T-helper 17 cell (primary cell): ENCODE measurements around the gene HOXA3. TPM values are rescaled to one million over a fixed set of nuclear protein-coding genes. Genes with fewer than 3 reads are reported as not detected.
A peak's percentile ranks its signal among the peaks of the same experiment; 100 is the strongest.

Experiments
- ATAC-seq: fragments of 150-1000 bp; cut with Tn5 transposase; 2 replicates; pipeline ENCODE4 v1.10.0; 2021; ENCODE audit warnings: mild to moderate bottlenecking, moderate library complexity
- DNase-seq, 3 donors: peaks; one replicate each; pipeline versions ENCODE4 v3.0.0 to v3.0.0-alpha.2; 2020 to 2021
- H3K9me3 ChIP-seq: one replicate; pipeline ENCODE4 v1.7.0; 2013; ENCODE audit warnings: low read length, mild to moderate bottlenecking; ENCODE audit not compliant: control insufficient read depth, poor library complexity, severe bottlenecking
- H3K27ac Mint-ChIP-seq: one replicate; pipeline ENCODE4 v1.8.0; 2022; ENCODE audit warnings: mild to moderate bottlenecking, moderate library complexity, mixed read lengths
- H3K27me3 Mint-ChIP-seq: one replicate; pipeline ENCODE4 v1.8.0; 2022; ENCODE audit warnings: mixed read lengths
- H3K36me3 Mint-ChIP-seq: one replicate; pipeline ENCODE4 v1.8.0; 2022; ENCODE audit warnings: low read depth, mixed read lengths
- H3K4me1 Mint-ChIP-seq: one replicate; pipeline ENCODE4 v1.8.0; 2022; ENCODE audit warnings: mild to moderate bottlenecking, mixed read lengths
- H3K4me3 Mint-ChIP-seq: one replicate; pipeline ENCODE4 v1.8.0; 2022; ENCODE audit warnings: mild to moderate bottlenecking, moderate library complexity, mixed read lengths
- total RNA-seq, 4 donors: library from RNA in 2 of 4; stranded (reverse) in 2 of 4; gene quantifications; one replicate each; pipeline ENCODE4 v1.2.3 and lab custom pipeline; 2022 to 2026

The HOXA3 gene
- total RNA-seq, 2 donors from 2014 or later, result not detected

DNA sequence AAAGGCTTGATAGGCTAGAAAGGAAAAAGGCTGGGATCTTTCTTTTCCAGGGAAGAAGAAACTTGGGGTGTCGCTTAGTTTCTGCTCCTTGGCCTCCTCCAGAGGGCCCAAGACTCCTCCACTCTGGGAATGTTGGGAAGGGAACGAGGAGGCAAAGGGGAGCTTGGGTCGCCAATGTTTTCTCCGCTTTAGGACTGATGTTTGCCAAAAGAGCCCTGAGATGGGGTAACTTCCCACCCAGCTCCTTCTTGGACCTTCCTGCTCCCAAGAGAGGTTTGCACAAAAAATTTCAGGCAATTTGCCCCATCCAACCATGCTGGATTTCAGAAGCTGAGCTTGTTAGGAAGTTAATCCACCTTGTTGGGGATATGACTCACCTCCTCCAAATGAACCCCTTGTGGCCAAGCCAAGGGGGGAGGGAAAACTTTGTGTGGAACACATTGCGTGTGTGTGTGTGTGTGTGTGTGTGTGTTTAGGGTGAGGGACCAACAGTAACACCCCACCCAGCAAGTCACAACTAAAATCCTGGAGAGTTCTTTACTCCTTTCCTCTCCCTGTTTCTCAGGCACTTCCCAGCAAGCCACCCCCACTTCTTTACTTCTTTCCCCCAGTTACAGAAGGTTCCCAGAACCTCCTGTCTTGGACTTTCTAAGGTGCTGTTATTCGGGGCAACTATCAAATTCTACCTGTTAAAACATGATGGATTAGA lies 41.2 kb downstream of the HOXA3 start:
- ATAC-seq (no peak), DNase-seq (no peak)
- H3K27me3 Mint-ChIP-seq, result peaks cover 9% of the 10 kb centered on the region
- H3K4me1 Mint-ChIP-seq, result no peaks in the 10 kb centered on the region
- H3K4me3 Mint-ChIP-seq, result no peak overlapping the region
- no peaks in the 10 kb centered on the region for H3K9me3 ChIP-seq
- no peaks in the 10 kb centered on the region for H3K36me3 Mint-ChIP-seq
- H3K27ac Mint-ChIP-seq, result no peak overlapping the region

DNA sequence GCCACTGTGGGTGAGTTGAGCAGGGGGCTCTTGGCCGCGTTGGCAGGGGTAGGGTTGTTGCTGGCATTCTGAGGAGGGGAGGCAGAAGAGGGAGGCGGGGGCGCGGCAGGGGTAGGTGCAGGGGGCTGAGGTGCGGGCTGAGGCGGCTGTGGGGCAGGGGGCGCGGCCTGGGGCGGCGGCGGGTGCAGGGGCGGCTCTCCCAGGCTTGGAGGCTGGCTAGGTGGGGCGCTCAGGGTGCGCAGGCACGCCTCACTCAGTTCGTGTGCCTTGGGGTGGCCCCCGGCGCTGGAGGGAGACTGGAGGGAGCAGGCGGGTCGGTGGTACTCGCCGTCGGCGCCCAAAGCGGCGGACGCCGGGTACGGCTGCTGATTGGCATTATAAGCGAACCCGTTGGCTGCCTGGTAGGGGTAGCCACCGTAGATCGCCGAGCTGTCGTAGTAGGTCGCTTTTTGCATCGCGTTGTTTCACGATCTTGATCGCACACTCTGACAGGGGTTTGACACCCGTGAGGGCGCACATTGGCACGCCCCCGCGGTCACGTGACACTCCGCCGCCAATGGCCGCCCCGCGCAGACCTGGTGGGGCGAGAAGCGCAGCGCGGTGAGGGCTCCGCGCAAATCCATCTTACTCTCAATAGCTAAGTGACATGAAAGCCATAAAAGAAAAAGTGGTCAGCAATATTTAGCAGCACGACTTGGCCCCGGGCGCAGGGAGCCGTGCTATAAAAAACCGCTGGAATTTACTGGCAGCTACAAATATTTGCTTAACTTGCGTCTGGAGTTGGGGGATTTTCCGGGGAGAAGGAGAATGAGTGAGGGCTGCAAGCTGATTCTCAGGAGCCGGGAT lies 42.0 kb downstream of the HOXA3 start:
- H3K9me3 ChIP-seq, result no peaks in the 10 kb centered on the region
- DNase-seq (no peak), ATAC-seq (no peak)
- peaks cover 11% of the 10 kb centered on the region for H3K27me3 Mint-ChIP-seq
- no peak overlapping the region for H3K4me3 Mint-ChIP-seq
- no peak overlapping the region for H3K27ac Mint-ChIP-seq
- no peaks in the 10 kb centered on the region for H3K36me3 Mint-ChIP-seq
- no peaks in the 10 kb centered on the region for H3K4me1 Mint-ChIP-seq

DNA sequence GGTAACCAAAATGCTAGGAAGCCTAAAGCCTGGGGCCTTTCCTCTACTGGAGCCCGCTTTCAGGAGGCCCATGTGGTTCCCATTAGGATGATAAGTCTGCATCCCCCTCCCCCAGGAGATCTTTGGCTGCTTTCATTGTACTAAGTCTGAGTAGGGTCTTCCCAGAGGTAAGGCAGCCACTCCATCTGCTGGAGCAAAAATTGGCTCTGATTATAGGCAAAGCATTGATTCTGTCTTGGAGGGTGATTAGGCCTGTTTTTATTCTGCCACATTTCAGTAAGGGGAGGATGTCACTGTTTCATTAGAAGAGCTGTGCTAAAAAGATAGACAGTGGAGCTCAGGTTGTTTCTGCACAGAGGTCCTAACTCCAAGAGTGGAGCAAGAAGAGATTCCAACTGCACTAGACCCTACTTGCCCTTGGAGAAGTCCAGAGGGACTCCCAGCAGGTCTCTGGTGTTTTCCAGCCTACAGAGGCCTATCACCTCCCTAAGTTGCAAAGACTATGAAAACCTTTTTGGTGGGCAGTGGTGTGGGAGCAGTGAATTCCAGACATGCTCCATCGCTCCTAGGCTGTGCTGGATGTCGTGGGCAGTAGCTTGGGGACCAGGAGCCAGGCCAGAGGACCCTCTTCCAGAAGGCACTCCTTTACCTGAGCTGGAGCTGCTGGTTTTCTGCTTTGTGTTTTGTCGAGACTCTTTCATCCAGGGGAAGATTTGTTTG lies 42.8 kb downstream of the HOXA3 start:
- no peak for ATAC-seq
- Mint-ChIP-seq H3K4me1 (no peaks in the 10 kb centered on the region), H3K27me3 (peaks cover 13% of the 10 kb centered on the region), H3K4me3 (peak overlapping the region; percentile 15), H3K36me3 (no peaks in the 10 kb centered on the region), H3K27ac (no peak overlapping the region)
- H3K9me3 ChIP-seq, result no peaks in the 10 kb centered on the region
- no peak for DNase-seq

- Mint-ChIP-seq H3K36me3 (no peaks in the 10 kb centered on the region), H3K27me3 (peaks cover 22% of the 10 kb centered on the region), H3K4me3 (no peak overlapping the region), H3K27ac (no peak overlapping the region), H3K4me1 (peaks cover 2% of the 10 kb centered on the region)
- no peaks in the 10 kb centered on the region for H3K9me3 ChIP-seq
- DNase-seq (no peak), ATAC-seq (no peak)
These were observed 43.8 kb downstream of the HOXA3 start for GRCh38 chr7:27108390-27109127.

DNA sequence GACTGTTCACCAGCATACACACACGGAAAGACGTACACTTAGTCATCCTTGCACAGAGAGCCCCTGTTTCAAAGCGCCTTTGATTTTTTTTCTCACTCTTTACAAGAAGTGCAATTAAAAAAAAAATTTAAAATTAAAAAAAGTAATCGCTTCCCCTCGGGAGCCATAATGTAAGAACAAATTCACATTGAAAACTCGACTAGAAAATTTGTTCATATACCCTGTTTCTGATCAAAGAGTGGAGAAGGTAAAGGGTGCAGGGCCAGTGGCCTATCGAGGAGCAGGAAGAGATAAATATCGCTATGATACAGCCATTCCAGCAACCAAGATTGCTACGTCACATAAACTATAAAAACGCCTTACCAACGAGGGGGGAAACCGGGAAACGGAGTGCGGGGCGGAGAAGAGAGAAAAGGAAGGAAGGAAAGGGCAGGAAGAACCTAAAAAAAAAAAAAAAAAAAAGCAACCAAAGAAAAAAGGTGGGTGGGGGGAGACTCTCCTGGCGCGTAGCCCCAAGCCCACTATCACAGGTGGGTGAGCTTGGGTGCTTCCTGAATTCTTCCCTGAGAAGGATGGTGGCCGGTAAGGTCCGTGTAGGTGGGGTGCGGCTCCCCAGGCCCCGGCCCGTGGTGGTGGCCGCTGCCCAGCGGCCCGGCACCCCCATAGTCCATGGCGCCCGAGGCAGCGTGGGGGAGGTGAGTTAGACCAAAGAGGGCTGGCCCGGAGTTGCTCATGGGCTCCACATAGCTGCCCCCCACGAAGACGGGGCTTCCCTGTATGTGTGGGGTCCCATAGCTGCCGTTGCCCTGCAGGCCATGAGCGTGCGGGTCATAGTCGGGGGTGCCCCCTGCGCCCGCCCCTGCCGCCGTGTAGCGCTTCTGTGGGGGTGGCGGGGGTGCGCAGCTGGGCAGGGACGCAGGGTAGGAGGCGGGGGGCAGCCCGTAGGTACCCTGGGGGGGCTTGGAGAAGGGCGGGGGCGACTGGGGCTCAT lies 44.7 kb downstream of the HOXA3 start:
- Mint-ChIP-seq H3K27ac (no peak overlapping the region), H3K36me3 (peaks cover 5% of the 10 kb centered on the region), H3K27me3 (peaks cover 30% of the 10 kb centered on the region), H3K4me3 (no peak overlapping the region), H3K4me1 (peaks cover 6% of the 10 kb centered on the region)
- DNase-seq (no peak), ATAC-seq (no peak)
- no peaks in the 10 kb centered on the region for H3K9me3 ChIP-seq

DNA sequence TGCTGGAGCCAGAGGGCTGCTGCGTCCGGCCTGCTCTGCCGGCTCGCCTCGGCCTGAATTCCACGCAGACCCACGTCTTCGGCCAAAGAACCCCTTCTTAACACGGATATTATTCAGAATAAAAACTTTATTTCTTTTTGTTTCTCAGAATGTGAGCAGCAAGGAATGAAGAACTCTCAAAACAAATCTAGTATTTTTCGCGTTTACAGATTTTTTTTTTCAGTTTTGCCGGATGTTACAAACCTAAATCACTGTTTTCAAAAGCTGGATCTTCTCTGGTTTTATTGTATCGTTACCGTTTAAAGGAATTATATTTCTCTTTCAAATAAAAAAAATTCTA lies 45.5 kb downstream of the HOXA3 start:
- no peaks in the 10 kb centered on the region for H3K9me3 ChIP-seq
- peaks cover 38% of the 10 kb centered on the region for H3K27me3 Mint-ChIP-seq
- H3K27ac Mint-ChIP-seq, result no peak overlapping the region
- H3K4me3 Mint-ChIP-seq, result no peak overlapping the region
- H3K36me3 Mint-ChIP-seq, result peaks cover 6% of the 10 kb centered on the region
- peaks cover 10% of the 10 kb centered on the region for H3K4me1 Mint-ChIP-seq
- DNase-seq (no peak), ATAC-seq (no peak)

DNA sequence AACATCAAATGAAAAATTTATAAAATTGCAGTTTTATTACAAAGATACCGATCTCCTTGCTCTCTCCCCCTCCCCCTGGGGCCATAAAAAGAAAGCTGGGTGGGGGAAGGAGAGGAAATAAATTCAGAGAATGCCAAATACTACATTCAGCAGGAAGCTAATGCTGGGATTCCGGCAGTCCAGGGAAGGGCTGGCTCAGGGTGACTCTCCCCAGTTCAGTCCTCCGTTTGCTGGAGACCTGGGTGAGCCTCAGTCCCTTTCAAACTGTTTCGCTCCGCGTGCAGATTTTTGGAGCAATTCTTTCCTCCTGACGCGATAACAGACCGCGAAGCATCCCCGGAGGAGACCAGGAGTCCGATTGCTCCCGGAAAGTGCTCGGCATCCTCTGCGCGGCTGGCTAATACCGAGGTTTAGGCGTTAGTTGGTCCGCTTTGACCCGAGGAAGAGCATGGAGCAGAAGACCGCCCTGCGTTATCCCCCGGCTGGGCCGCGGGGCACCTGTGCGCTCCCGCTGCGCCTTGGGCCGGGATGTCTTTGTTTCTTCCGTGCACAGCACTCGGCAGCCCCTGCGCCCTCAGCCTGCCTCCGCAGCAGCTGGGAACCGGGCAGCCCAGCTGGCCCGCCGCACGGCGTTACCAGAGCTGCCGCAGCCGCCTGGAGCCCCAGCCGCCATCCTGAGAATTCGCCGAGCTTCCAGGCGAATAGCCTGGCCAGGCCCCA lies 46.0 kb downstream of the HOXA3 start:
- ATAC-seq, result no peak
- DNase-seq, result no peak
- no peaks in the 10 kb centered on the region for H3K9me3 ChIP-seq
- H3K4me3 Mint-ChIP-seq, result no peak overlapping the region
- H3K36me3 Mint-ChIP-seq, result peaks cover 6% of the 10 kb centered on the region
- H3K4me1 Mint-ChIP-seq, result peaks cover 10% of the 10 kb centered on the region
- H3K27ac Mint-ChIP-seq, result no peak overlapping the region
- peaks cover 43% of the 10 kb centered on the region for H3K27me3 Mint-ChIP-seq

- no peak overlapping the region for H3K27ac Mint-ChIP-seq
- ATAC-seq, result no peak
- peaks cover 10% of the 10 kb centered on the region for H3K4me1 Mint-ChIP-seq
- H3K4me3 Mint-ChIP-seq, result no peak overlapping the region
- no peaks in the 10 kb centered on the region for H3K9me3 ChIP-seq
- peaks cover 47% of the 10 kb centered on the region for H3K27me3 Mint-ChIP-seq
- no peak for DNase-seq
- H3K36me3 Mint-ChIP-seq, result peaks cover 6% of the 10 kb centered on the region
These were observed 46.9 kb downstream of the HOXA3 start for GRCh38 chr7:27105301-27106031.

- H3K27ac Mint-ChIP-seq, result no peak overlapping the region
These were observed 47.9 kb downstream of the HOXA3 start for GRCh38 chr7:27104341-27105058.

GRCh38 chr7:27103489-27104226 lies 48.7 kb downstream of the HOXA3 start:
- no peaks in the 10 kb centered on the region for H3K9me3 ChIP-seq
- Mint-ChIP-seq H3K27me3 (peaks cover 65% of the 10 kb centered on the region), H3K36me3 (peaks cover 9% of the 10 kb centered on the region), H3K27ac (no peak overlapping the region), H3K4me3 (peak overlapping the region; percentile 76), H3K4me1 (peaks cover 14% of the 10 kb centered on the region)
- no peak for ATAC-seq
- no peak for DNase-seq

More at GRCh38 chr7:27104341-27105058, 47.9 kb downstream of the HOXA3 start:
- Mint-ChIP-seq H3K27me3 (peaks cover 56% of the 10 kb centered on the region), H3K4me1 (peaks cover 10% of the 10 kb centered on the region), H3K36me3 (peaks cover 8% of the 10 kb centered on the region), H3K4me3 (no peak overlapping the region)
- DNase-seq (no peak), ATAC-seq (no peak)
- H3K9me3 ChIP-seq, result no peaks in the 10 kb centered on the region
